Retina (tissue), 1 donor: Measurements from ENCODE around the gene TACO1.

ENCODE experiments used
- DNase-seq: peaks from one replicate; pipeline ENCODE4 v3.0.0-alpha.2; 2016

TACO1 gene

DNA sequence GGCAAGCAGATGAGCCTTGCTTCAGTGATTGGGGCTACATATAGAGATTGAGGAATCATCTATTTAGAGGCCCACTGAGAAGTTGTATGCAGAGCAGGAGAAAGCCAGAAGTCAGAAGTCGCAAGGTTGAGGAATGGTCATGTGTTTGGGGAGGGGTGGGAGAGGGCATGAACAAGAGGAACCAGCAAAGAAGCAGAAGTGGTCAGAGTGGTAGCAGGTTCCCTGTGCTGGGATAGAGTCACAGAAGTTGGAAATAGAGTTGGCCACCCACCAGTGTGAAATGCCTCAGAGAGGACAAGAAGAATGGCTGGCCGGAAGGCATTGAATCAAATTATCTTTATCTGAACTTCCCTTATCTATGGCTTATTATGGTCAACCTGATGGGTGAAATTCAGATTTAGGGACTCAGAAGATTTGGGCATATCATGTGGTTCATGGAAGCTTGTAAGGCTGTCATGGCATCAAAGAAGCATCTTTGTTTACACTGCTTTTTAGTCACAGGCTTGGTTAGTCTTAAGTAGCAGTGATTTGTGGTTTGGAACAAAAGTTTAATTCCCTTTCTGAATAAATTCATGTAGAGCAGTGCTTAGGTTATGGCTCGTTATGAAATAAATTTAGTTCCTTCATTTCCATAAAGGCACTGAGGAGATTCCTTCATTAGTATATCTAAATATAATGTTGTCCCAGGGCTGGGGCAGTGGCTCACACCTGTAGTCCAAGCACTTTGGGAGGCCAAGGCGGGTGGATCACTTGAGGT is 41.2 kb downstream of the TACO1 start:
- DNase-seq: no peak

GRCh38 chr17:63644846-63645245 is 44.2 kb downstream of the TACO1 start:
- DNase-seq: no peak

GRCh38 chr17:63645775-63646487 is 45.2 kb downstream of the TACO1 start:
- no peak for DNase-seq

DNA sequence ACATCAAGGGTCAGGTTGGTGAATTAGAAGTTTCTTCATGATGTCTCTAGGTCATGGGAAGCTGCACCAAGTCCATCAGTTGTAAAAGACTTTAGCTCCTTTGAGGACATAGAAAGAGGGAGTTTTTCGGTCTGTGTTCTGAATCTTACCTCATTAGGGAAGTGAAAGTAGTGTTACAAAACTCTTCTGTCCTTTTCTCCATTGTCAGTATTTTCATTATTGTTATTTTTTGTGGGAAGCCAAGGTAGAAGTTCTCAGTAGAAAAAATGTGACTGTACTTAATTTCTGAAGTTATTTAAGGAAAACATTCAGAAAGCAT is 45.8 kb downstream of the TACO1 start:
- no peak for DNase-seq

DNA sequence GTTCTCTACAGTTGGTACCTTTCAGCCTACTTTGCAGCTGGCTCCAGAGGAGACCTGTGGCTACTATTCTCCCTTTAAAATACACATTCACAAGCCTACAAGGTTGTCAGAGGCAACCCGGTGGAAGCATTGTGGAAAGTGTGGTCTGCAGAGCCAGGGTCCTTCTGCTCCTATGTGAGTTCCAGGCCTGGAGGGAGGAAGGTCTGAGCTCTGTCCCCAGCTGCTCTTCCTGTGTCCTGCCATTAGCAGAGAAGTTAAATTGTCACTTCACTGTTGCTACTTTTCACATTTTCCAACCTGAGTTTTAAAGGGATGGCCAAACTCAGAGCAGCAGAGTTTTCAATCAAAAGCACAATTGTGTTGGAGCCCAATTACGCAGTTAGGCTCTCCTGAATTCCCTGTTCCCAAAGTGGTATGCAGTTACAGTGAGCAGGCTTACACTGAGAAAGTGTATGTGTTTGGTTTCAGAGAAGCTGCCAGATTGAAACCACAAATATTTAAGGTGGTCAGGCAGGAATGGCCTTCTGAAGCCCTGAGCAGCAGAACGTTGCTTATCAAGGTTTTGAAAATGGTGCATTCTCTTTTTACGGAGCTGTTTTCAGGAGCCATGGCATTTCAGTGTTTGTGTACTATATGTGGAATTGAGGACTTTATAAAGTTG is 46.5 kb downstream of the TACO1 start:
- DNase-seq: no peak

GRCh38 chr17:63647936-63648335 is 47.2 kb downstream of the TACO1 start:
- no peak for DNase-seq

- no peak for DNase-seq
These were observed 49.1 kb downstream of the TACO1 start for GRCh38 chr17:63649813-63650212.

- no peak for DNase-seq
These were observed 51.4 kb downstream of the TACO1 start for GRCh38 chr17:63652106-63652505.

GRCh38 chr17:63653050-63653449 is 52.4 kb downstream of the TACO1 start:
- DNase-seq: no peak

- no peak for DNase-seq
These were observed 57.1 kb downstream of the TACO1 start for GRCh38 chr17:63657786-63658185.
